Osteoblast (primary cell): ENCODE results near the gene ERMP1. TPM values are rescaled to one million over a fixed set of nuclear protein-coding genes. Genes with fewer than 3 reads are reported as not detected.

Experiments used
- DNase-seq: peaks from one replicate; pipeline ENCODE4 v3.0.0; 2011; ENCODE audit warnings: low spot score, mixed read lengths; ENCODE audit not compliant: insufficient read length; ENCODE audit errors: missing footprints
- H2AFZ ChIP-seq: 2 replicates; pipeline ENCODE4 v1.6.0; 2011; ENCODE audit warnings: mild to moderate bottlenecking, low read length
- H3K27ac ChIP-seq: 2 replicates; pipeline ENCODE4 v1.5.1; 2011; ENCODE audit warnings: mild to moderate bottlenecking, low read depth, low read length, moderate library complexity
- H3K27me3 ChIP-seq: 2 replicates; pipeline ENCODE4 v1.6.0; 2012; ENCODE audit warnings: mild to moderate bottlenecking, control low read depth, inconsistent platforms, low read length, moderate library complexity; ENCODE audit not compliant: insufficient read depth
- H3K36me3 ChIP-seq: 2 replicates; pipeline ENCODE4 v1.5.1; 2011; ENCODE audit warnings: mild to moderate bottlenecking, low read length, control low read depth, moderate library complexity; ENCODE audit not compliant: insufficient read depth
- H3K4me1 ChIP-seq: 2 replicates; pipeline ENCODE4 v1.5.1; 2011; ENCODE audit warnings: mild to moderate bottlenecking, low read length, control low read depth, moderate library complexity; ENCODE audit not compliant: insufficient read depth
- H3K4me2 ChIP-seq: 2 replicates; pipeline ENCODE4 v1.6.0; 2011; ENCODE audit warnings: mild to moderate bottlenecking, low read length; ENCODE audit not compliant: insufficient read depth
- H3K4me3 ChIP-seq: fragments of 200-600 bp; sonication (generic); 3 replicates; pipeline ENCODE4 v1.5.1; 2012; ENCODE audit warnings: mild to moderate bottlenecking, low read length, inconsistent platforms; ENCODE audit not compliant: insufficient read depth
- H3K79me2 ChIP-seq: 2 replicates; pipeline ENCODE4 v1.6.0; 2012; ENCODE audit warnings: mild to moderate bottlenecking, low read length, control low read depth, inconsistent platforms; ENCODE audit not compliant: insufficient read depth
- H3K9me3 ChIP-seq: 2 replicates; pipeline ENCODE4 v1.5.1; 2011; ENCODE audit warnings: low read depth, low read length, control low read depth
- H4K20me1 ChIP-seq: 2 replicates; pipeline ENCODE4 v1.6.0; 2012; ENCODE audit warnings: mild to moderate bottlenecking, low read length, control low read depth; ENCODE audit not compliant: insufficient read depth
- total RNA-seq: library from RNA; depleted of rRNA; stranded (reverse); fragments of >200 nt; gene quantifications from 2 replicates; pipeline ENCODE4 v1.2.3, GENCODE V29; 2012
- TF ChIP-seq, protein P1 (sequence below): IDR thresholded peaks from 2 replicates; pipeline ENCODE4 v1.5.1; 2011; ENCODE audit warnings: mild to moderate bottlenecking, low read depth, low read length, moderate library complexity; ENCODE audit errors: extremely low read depth

Gene ERMP1
- total RNA-seq, 1 donor = 6.5 TPM

DNA sequence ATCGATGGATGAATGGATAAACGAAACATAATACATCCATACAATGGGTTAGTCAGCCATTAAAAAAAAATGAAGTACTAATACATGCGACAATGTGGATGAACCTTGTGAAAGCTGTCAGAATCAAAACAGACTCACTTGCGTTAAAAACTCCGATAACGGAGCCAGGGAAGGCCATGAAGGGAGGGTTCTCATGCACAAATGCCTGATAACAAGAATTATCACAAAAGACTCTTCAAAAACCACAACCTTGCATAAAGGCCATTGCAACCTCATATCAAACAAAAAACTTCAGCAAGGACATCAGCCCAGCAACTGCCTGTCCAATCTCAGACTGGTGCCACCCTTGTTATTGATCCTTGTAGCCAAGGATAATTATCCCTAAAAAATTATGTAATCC lies 13.7 kb downstream of the ERMP1 start:
- no peak overlapping the region for H3K4me2 ChIP-seq
- no peaks in the 10 kb centered on the region for H3K4me1 ChIP-seq
- H2AFZ ChIP-seq = no peak overlapping the region
- H3K9me3 ChIP-seq = no peaks in the 10 kb centered on the region
- DNase-seq = no peak
- H3K27ac ChIP-seq = no peak overlapping the region
- TF ChIP-seq, protein P1, sequence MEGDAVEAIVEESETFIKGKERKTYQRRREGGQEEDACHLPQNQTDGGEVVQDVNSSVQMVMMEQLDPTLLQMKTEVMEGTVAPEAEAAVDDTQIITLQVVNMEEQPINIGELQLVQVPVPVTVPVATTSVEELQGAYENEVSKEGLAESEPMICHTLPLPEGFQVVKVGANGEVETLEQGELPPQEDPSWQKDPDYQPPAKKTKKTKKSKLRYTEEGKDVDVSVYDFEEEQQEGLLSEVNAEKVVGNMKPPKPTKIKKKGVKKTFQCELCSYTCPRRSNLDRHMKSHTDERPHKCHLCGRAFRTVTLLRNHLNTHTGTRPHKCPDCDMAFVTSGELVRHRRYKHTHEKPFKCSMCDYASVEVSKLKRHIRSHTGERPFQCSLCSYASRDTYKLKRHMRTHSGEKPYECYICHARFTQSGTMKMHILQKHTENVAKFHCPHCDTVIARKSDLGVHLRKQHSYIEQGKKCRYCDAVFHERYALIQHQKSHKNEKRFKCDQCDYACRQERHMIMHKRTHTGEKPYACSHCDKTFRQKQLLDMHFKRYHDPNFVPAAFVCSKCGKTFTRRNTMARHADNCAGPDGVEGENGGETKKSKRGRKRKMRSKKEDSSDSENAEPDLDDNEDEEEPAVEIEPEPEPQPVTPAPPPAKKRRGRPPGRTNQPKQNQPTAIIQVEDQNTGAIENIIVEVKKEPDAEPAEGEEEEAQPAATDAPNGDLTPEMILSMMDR = no peak
- H3K79me2 ChIP-seq = no peaks in the 10 kb centered on the region
- H3K27me3 ChIP-seq = no peaks in the 10 kb centered on the region
- H3K4me3 ChIP-seq = no peak overlapping the region
- H3K36me3 ChIP-seq = no peaks in the 10 kb centered on the region
- no peaks in the 10 kb centered on the region for H4K20me1 ChIP-seq

DNA sequence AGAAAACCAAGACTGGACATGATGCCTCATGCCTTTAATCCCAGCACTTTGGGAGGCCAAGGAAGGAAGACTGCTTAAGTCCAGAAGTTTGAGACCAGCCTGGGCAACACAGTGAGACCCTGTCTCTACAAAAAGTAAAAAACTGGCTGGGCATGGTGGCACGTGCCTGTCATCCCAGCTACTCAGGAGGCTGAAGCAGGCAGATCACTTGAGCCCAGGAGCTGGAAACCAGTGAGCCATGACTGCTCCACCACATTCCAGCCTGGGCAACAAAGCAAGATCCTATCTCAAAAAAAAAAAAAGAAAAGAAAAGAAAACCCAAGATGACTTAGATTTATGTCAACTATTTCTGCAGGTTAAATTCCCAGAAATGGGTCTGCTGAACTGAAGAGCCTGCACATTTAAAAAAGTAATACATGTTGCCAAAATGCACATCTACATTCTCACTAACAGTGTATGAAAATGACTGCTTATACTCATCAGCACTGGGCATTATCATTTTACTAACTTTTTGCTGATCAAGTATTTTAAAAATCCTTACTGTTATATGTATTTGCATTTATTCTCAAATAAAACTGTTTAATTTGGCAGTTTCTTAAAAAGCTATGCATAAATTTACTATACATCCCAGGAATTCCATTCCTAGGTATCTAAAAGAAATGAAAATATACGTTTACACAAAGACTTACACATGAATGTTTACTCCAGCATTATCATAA lies 14.3 kb downstream of the ERMP1 start:
- Histone ChIP-seq H3K9me3 (no peaks in the 10 kb centered on the region), H3K27me3 (no peaks in the 10 kb centered on the region), H2AFZ (no peak overlapping the region), H3K4me1 (no peaks in the 10 kb centered on the region), H3K27ac (no peak overlapping the region), H3K4me3 (no peak overlapping the region), H3K79me2 (no peaks in the 10 kb centered on the region), H4K20me1 (no peaks in the 10 kb centered on the region), H3K4me2 (no peak overlapping the region), H3K36me3 (no peaks in the 10 kb centered on the region)
- TF ChIP-seq, protein P1 = no peak
- DNase-seq = no peak

DNA sequence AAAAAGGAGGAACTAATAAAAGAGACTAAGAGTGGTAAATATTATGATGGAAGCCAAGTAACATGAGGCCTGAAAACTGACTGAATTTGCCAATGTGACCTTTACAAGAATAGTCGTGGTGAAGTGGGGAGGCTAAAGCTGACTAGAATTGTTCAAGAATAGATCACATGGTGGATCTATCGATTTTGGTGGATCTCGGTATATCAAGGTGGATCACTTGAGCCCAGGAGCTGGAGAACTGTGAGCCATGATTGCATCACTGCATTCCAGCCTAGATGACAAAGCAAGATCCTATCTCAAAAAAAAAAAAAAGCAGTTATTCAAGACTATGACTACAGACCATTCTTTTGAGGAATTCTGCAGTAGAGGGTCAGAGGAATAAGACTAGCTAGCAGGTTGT lies 15.1 kb downstream of the ERMP1 start:
- H3K4me1 ChIP-seq = no peaks in the 10 kb centered on the region

DNA sequence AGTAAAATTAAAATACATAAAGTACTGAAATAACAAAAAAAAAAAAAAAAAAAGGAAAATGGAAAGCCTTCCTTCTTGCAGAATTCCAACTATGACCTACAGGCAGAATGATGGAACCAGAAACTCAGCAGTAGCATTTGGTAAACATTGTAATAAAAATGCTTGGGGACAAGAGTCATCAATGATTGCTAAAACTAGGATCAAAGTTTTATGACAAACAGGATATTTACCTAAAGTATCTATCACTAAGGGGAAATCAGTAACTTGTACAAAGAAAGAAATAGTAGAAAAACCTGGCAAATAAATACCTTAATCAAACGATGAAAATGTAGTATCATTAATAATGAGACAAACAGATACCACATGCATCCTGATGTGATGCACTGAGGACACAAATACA lies 17.5 kb downstream of the ERMP1 start:
- no peak for DNase-seq
- Histone ChIP-seq H4K20me1 (no peaks in the 10 kb centered on the region), H2AFZ (no peak overlapping the region), H3K4me1 (no peaks in the 10 kb centered on the region), H3K4me3 (no peak overlapping the region), H3K36me3 (no peaks in the 10 kb centered on the region), H3K79me2 (no peaks in the 10 kb centered on the region), H3K4me2 (no peak overlapping the region), H3K27me3 (no peaks in the 10 kb centered on the region), H3K27ac (no peak overlapping the region), H3K9me3 (no peaks in the 10 kb centered on the region)
- TF ChIP-seq, protein P1 = no peak

More for the DNA sequence above, 15.1 kb downstream of the ERMP1 start:
- Histone ChIP-seq H3K4me3 (no peak overlapping the region), H3K9me3 (no peaks in the 10 kb centered on the region), H3K36me3 (no peaks in the 10 kb centered on the region), H3K27me3 (no peaks in the 10 kb centered on the region), H4K20me1 (no peaks in the 10 kb centered on the region), H3K4me2 (no peak overlapping the region), H3K79me2 (no peaks in the 10 kb centered on the region), H3K27ac (no peak overlapping the region), H2AFZ (no peak overlapping the region)
- DNase-seq = no peak
- TF ChIP-seq, protein P1 = no peak
